NCI-H2171 (cell line): Measurements from ENCODE around the gene F5.

Experiments used
- DNase-seq: peaks from one replicate; lab custom pipeline; 2025; lab: John Stamatoyannopoulos, UW

F5 gene

DNA sequence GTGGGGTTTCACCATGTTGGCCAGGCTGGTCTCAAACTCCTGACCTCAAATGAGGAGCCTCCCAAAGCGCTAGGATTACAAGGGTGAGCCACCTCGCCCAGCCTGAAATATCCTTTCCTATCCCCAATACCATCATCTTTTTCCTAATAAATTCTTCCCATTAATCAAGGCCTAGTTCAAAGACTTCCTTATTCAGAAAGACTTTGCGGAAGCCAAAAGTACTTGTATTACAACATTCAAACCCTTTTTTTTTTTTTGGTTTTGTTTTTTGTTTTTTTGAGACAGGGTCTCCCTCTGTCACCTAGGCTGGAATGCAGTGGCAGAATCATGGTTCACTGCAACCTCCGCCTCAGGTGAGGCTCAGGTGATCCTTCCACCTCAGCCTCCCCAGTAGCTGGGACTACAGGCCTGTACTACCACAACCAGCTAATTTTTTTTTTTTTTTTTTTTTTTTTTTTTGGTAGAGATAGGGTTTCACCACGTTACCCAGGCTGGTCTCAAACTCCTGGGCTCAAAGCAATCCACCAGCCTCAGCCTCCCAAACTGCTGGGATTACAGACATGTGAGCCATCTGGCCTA lies 108.1 kb downstream of the F5 start:
- no peak for DNase-seq

DNA sequence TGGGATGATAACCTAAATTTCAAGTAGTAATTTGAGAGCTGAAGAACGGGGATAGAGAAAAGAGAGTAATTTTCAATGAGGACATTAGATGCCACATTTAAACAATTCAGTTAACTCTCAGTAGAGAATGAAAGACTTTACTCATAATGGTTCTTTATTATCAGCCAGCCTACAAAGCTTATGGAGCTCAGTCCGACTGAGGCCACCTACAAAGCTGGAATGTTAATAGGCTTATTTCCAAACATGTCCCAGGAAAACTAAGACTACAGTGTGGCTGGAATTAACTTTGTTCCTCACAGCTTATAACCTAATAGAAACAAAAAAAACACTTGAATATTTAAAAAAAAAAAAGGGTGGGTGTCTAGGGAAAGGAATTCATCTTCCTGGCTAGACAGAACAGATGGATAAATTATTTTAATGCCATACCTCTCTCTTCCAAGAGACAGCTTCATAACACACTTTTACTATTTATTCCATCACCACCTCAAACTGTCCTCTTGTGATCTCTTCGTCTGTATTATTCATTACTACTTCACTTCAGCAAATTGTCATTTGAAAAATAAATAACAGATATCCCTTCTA lies 110.4 kb downstream of the F5 start:
- no peak for DNase-seq

DNA sequence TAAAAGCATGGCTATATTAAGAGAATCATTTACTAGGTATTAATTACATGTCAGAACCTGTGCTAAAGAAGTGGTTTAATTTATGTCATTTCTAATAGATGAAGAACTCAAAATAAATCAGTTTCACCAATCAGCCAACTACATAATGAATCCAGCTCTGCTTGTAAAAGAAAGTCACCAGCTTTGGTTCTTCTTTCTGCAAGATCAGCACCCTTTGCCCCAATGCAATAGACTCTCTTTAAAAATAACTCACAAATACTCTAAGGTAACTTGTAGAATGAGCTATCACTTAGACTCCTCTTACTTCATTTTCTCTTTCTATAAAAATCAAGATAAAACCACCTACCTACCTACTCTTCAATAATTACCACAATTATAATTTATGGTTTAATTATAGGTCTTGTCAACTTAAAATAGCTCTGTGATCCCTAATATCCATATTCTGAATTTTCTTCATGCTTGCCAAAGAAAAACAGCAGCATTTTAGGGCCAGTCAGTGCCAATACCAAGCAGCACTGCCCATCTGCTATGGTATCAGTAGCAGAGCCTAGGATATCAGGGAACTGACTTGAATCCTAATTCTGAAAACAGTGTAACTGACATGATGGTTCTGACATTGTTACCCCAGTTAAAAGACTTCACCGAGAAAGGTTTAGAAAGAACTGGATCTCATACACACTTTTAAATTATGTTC lies 111.8 kb downstream of the F5 start:
- DNase-seq = no peak

DNA sequence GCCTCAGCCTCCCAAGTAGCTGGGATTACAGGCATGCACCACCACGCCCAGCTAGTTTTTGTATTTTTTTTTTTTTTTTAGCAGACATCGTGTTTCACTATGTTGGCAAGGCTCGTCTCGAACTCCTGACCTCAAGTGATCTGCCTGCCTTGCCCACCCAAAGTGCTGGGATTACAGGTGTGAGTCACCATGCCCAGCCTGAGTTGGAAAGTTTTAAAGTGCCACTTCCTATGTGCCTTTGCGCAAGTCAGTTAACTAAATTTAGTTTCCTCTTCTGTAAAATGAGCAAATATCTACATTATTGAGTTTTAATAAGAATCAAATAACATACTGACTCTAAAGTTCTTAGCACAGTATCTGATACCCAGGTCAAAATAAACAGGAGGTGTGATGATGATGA lies 112.9 kb downstream of the F5 start:
- no peak for DNase-seq

DNA sequence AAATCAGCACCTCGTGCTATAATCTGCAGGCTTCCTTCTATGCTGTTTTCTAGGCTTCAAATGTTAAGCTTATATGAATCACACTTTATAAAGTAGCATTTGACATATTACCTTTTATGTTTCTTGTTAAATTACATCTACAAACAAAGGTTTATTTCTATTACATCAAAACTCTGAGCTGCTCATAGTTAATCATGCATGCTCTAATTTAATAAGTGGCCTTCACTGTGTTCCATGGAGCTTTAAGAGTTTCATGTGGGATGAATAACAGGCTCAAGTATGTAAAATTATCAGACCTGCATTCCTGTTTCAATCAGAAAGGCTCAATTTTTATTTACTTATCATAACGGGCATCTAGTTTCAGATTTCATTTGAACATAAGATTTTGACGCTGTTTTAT lies 113.5 kb downstream of the F5 start:
- no peak for DNase-seq

DNA sequence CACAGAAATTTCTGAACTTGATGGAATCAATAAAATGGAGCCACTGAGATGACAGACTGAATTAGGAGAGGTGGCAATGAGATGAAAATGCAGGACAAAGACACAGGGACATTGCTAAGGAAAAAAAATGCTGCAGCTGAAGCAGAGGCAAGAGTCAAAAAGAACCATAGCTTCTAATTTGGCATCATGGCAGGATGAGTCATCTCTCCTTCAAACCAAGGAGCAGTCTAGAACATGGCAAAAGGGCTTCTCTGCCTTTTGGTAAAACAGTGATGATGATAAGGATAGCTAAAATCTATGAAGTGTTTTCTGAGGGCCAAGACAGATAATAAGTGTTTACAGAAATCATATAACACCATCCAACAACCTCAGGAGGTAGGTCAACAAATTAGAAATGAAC lies 117.3 kb downstream of the F5 start:
- DNase-seq = no peak

DNA sequence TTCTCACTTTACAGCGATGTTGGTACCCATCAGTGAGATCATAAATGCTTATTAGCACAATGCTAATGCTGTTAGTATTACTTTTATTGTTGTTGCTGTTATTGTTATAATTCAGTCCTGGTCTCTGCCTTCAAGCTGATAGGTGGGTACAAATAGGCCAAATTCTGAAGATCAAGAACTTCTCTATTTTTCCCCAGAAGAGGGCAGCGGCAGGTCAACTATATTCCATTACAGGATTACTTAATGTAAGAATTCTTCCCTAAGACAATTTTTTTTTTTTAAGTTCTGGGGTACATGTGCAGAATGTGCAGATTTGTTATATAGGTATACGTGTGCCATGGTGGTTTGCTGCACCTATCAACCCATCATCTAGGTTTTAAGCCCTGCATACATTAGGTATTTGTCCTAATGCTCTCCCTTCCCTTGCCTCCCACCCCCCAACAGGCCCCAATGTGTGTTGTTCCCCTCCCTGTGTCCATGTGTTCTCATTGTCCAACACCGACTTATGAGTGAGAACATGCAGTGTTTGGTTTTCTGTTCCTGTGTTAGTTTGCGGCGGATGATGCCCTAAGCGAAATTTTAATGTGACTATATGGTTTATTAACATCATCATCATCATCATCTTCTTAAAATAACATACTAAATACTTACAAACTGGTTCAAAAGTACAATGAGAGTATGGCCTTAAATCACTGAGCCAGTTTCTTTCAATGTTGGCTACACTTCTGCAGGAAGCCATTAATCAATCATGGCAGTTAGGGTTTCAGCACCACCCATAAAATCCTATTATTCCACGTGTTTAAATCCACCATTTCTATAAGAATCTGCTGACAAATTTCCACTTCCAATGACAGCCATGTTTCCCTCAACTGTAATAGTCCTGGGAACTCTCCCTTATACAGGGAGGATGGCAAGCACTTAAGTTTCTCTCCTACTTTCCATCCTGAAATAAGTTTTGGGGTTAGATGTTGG lies 119.7 kb downstream of the F5 start:
- no peak for DNase-seq

DNA sequence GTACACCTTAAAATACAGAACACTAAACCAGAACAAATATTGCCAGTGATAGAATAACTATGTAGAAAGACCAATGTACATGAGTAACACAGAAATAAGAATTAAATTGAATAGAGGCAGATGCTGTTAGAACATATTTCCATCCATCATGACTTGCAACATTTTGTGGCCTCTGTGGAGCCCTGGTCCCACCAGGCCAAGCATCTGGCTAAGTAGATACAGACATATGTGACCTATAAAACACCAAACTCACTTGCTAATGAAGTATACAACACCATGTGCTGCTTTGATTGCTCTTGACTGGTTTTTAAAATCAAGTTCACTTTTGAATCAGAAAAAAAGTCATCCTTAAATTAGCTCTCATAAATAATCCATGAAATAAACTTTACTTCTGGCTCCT lies 121.0 kb downstream of the F5 start:
- no peak for DNase-seq
